Stomach (tissue), 9 donors: ENCODE measurements around the gene CELF1. TPM values are rescaled to one million over a fixed set of nuclear protein-coding genes. Genes with fewer than 3 reads are reported as not detected.

Experiments used
- DNase-seq, 2 donors: peaks; one replicate each; pipeline versions ENCODE4 v3.0.0 to v3.0.0-alpha.2; 2013 to 2019
- H3K27ac ChIP-seq, 5 donors: fragments of 200-600 bp in 4 of 5; sonication (generic) in 4 of 5; one replicate each; pipeline ENCODE4 v1.5.1; 2013 to 2019; ENCODE audit warnings: mild to moderate bottlenecking in 1 of 5, moderate library complexity in 1 of 5
- H3K27me3 ChIP-seq, 3 donors: fragments of 200-600 bp; sonication (generic); one replicate each; pipeline ENCODE4 v1.5.1; 2017 to 2019; ENCODE audit warnings: mixed run types in 1 of 3
- H3K36me3 ChIP-seq, 4 donors: fragments of 200-600 bp; sonication (generic); 1 replicate in 3 of 4; 2 replicates in 1 of 4; pipeline ENCODE4 v1.5.1; 2016 to 2019
- H3K4me1 ChIP-seq, 4 donors: fragments of 200-600 bp; sonication (generic); one replicate each; pipeline ENCODE4 v1.5.1; 2016 to 2019
- H3K4me3 ChIP-seq, 4 donors: fragments of 200-600 bp; sonication (generic) in 3 of 4; one replicate each; pipeline ENCODE4 v1.5.1; 2016 to 2019; ENCODE audit warnings: mild to moderate bottlenecking in 1 of 4
- H3K9me3 ChIP-seq, 4 donors: fragments of 200-600 bp; sonication (generic); one replicate each; pipeline ENCODE4 v1.5.1; 2016 to 2019
- EP300 ChIP-seq: sonication (generic); formaldehyde crosslinking; IDR thresholded peaks from one replicate; pipeline ENCODE4 v1.6.1; 2017; ENCODE audit warnings: antibody characterized with exemption
- POLR2A ChIP-seq, 4 donors: fragments of 450-650 bp; IDR thresholded peaks; one replicate each; pipeline ENCODE4 v1.6.1; 2016; ENCODE audit warnings: antibody characterized with exemption in 4 of 4, control low read depth in 2 of 4, mild to moderate bottlenecking in 1 of 4, moderate library complexity in 1 of 4
- POLR2AphosphoS5 ChIP-seq, 3 donors: sonication (generic); formaldehyde crosslinking; IDR thresholded peaks; one replicate each; pipeline ENCODE4 v1.6.1; 2016; ENCODE audit warnings: antibody characterized with exemption in 3 of 3
- WGBS, 5 donors: extraction: QIAGEN DNeasy Blood & Tissue Kit in 3 of 5; methylation state at CpG; one replicate each; pipeline versions ENCODE4 v1.1.5 to v1.1.7; 2013 to 2018; 5-methylcytosine and 5-hydroxymethylcytosine counted together
- intact Hi-C: fragments of 100-400 bp; cut with DNase I; formaldehyde crosslinking; loops from one replicate; pipeline ENCODE4 v1.15.1; 2023; ENCODE audit warnings: low total_unique reads
- polyA plus RNA-seq, 3 donors: library from polyadenylated mRNA; stranded (reverse); fragments of 200-250 nt; gene quantifications; one replicate each; pipeline ENCODE4 v1.2.3, GENCODE V29; 2013
- total RNA-seq, 5 donors: library from RNA; depleted of rRNA; stranded (reverse); fragments of >200 nt; gene quantifications; one replicate each; pipeline versions ENCODE4 v1.1.0 to v1.2.3, GENCODE V29; 2014 to 2016
- TF ChIP-seq, protein P1 (sequence below), 7 experiments: fragments of 450-650 bp in 4 of 7; fragments of 200-600 bp in 3 of 7; sonication (generic) in 3 of 7; IDR thresholded peaks; one replicate each; pipeline ENCODE4 v1.5.1; 2016 to 2019; ENCODE audit warnings: antibody characterized with exemption in 7 of 7, control low read depth in 2 of 7, mild to moderate bottlenecking in 1 of 7
- donor health status: healthy with polysubstance abuse.
- donor health status: Bipolar disorder and iron deficiency.
- donor health status: healthy.

The CELF1 gene
- total and polyA plus RNA-seq, 8 donors, result 12.7 to 206 (median 54.4) TPM

DNA sequence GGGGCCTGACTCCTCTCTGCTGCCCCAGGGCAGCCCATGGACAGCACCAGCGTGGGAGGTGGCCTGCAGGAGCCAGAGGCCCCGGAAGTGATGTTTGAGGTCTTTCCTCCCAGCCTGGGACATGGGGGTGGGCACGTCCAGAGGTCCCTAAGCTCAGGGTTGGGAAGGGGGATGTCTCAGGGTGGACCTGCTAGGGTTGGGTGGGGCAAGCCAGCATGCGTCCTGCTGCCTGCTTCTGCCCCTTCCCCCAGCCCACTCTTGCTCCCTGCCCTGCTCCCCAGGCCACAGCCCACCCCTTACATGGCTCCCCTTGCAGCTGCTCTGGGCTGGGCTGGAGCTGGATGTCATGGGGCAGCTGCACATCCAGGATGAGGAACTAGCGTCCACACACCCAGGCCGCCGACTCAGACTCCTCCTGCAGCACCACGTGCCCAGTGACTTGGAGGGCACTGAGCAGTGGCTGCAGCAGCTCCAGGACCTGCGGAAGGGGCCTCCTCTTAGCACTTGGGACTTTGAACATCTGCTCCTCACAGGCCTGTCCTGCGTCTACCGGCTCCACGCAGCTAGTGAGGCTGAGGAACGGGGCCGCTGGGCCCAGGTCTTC, 34.9 kb upstream of the CELF1 start:
- H3K4me3 ChIP-seq, result no peak overlapping the region
- H3K4me1 ChIP-seq, result peaks cover 0 to 12% (median 8%) of the 10 kb centered on the region in 4 donors
- TF ChIP-seq POLR2AphosphoS5 (IDR thresholded peaks at IDR 0.05) (no peak), POLR2A (IDR thresholded peaks at IDR 0.05) (no peak)
- TF ChIP-seq, protein P1, sequence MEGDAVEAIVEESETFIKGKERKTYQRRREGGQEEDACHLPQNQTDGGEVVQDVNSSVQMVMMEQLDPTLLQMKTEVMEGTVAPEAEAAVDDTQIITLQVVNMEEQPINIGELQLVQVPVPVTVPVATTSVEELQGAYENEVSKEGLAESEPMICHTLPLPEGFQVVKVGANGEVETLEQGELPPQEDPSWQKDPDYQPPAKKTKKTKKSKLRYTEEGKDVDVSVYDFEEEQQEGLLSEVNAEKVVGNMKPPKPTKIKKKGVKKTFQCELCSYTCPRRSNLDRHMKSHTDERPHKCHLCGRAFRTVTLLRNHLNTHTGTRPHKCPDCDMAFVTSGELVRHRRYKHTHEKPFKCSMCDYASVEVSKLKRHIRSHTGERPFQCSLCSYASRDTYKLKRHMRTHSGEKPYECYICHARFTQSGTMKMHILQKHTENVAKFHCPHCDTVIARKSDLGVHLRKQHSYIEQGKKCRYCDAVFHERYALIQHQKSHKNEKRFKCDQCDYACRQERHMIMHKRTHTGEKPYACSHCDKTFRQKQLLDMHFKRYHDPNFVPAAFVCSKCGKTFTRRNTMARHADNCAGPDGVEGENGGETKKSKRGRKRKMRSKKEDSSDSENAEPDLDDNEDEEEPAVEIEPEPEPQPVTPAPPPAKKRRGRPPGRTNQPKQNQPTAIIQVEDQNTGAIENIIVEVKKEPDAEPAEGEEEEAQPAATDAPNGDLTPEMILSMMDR (IDR thresholded peaks at IDR 0.05), result no peak
- H3K27me3 ChIP-seq, result peaks cover 2 to 41% (median 12%) of the 10 kb centered on the region in 3 donors
- peak overlapping the region in 2 of 5 donors; percentile 0 to 27 for H3K27ac ChIP-seq
- 64 to 84% (median 77%) methylated on average over 6 to 14 of the region's 14 CpGs for WGBS, 5 donors
- peaks cover 23 to 38% (median 30%) of the 10 kb centered on the region in 4 donors for H3K36me3 ChIP-seq
- no peaks in the 10 kb centered on the region for H3K9me3 ChIP-seq
- intact Hi-C loops, result no loop called here
- DNase-seq, result peak in 1 of 2 donors; percentile 43

DNA sequence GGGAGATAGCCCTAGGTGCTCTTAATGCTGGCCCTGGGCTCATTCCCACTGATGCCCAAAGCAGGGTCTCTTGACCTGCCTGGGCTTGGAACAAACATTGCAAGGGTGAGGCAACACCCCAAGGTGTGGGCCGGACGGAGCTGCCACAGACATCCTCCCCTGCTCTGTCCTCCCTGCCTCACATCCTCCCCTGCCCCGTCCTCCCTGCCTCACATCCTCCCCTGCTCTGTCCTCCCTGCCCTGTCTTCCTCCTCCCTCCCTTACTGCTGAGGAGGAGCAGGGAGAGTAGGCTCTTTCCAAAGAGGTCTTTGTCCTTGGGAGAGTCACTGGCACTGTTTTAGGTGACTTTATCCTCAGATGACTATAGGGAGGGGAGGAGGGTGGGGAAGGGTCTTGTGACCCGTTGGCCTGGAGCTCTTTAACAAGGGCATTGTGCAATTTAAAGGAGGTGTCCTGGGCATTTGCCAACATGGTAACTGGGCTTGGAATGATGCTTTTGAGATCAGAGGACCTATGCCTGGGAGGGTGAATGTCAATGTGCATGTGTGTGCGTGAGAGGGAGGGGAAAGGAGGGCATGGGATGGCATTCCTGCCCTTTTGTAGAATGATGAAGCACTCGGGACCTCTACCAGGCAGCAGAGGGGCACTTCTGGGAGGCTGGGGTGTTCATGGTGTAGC, 34.2 kb upstream of the CELF1 start:
- no peak overlapping the region for H3K4me3 ChIP-seq
- H3K27ac ChIP-seq, result peak overlapping the region in 1 of 5 donors; percentile 0

DNA sequence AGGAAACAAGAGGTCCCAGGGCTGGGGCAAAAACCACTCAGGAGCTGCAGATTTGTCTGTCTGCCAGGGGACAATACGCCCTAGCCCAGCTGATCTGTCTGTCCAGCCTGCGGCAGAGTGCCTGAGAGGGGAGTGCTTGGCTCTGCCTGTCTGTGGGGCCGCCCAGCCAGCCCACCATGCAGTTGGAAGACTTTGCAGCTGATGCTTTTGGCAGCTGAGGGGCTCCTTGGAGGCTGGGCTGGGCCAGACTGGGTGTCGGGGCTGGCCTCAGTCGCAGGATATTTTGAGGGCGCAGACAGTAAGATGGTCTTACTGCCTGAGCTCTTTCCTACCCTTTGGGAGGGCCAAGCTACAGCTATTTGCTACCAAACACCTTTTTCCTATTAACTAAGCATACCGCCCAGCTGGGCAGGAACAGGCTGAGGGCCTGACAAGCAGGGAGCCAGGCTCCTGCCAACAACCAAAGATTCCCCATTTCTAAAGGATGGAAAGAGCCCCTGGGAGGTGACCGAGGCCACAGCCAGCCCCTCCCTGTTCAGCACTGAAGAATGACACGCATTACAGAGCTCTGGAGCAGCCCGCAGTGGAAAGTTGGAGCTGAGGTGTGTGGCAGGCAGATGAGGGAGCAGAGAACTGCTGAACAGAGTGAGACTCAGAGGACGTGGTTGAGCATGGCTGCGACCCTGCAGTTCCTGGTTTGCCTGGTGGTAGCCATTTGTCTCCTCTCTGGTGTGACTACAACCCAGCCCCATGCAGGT, 33.3 kb upstream of the CELF1 start, which contains the start of gene FAM180B:
TSS of gene FAM180B (plus strand) at position 581 of the 758 bp plus-strand sequence. CDS start at position 672, 91 bp downstream.
- Histone ChIP-seq H3K4me3 (no peak within 1 kb of the TSS), H3K27ac (peak within 1 kb of the TSS in 1 of 5 donors; percentile 0), H3K36me3 (peaks cover 38 to 54% (median 45%) of the 10 kb centered on the region in 4 donors), H3K4me1 (peaks cover 0 to 18% (median 8%) of the 10 kb centered on the region in 4 donors), H3K27me3 (peaks cover 0 to 26% (median 12%) of the 10 kb centered on the region in 3 donors), H3K9me3 (no peaks in the 10 kb centered on the region)
- intact Hi-C loops, result no loop called here
- TF ChIP-seq POLR2AphosphoS5 (IDR thresholded peaks at IDR 0.05) (no peak), POLR2A (IDR thresholded peaks at IDR 0.05) (no peak), EP300 (no peak)
- TF ChIP-seq, protein P1 (IDR thresholded peaks at IDR 0.05), result no peak
- no peak for DNase-seq
- WGBS, 5 donors, result 71 to 80% (median 75%) methylated on average over 8 to 12 of the region's 12 CpGs

More for the DNA sequence above, 34.2 kb upstream of the CELF1 start:
- Histone ChIP-seq H3K36me3 (peaks cover 29 to 45% (median 36%) of the 10 kb centered on the region in 4 donors), H3K9me3 (no peaks in the 10 kb centered on the region), H3K27me3 (peaks cover 0 to 35% (median 12%) of the 10 kb centered on the region in 3 donors), H3K4me1 (peaks cover 0 to 12% (median 8%) of the 10 kb centered on the region in 4 donors)
- intact Hi-C loops, result no loop called here
- TF ChIP-seq POLR2AphosphoS5 (IDR thresholded peaks at IDR 0.05) (no peak), POLR2A (IDR thresholded peaks at IDR 0.05) (no peak), EP300 (no peak)
- TF ChIP-seq, protein P1 (IDR thresholded peaks at IDR 0.05), result no peak
- WGBS, 5 donors, result 69 to 75% (median 73%) methylated on average over 6 of the region's 6 CpGs
- DNase-seq, result no peak

DNA sequence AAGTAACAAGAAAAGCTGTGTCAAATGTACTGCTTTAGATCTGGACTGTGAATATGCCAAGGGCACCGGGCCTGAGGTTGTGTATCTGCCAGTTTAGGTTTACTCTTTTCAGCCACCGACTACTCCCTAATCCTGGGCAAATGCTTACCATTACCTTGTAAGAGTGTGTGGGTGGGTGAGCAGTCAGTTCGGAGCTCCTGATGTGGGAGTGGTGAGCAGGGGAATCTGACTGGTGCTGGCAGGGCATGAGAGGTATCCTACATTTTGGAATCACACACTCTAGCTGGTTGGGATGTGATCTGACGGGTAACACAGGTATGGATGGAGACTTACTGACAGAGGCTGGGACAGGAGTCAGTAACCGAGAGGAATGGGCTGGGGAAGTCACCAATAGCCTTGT, 30.9 kb upstream of the CELF1 start:
- intact Hi-C loops, result no loop called here
- H3K36me3 ChIP-seq, result peaks cover 41 to 65% (median 55%) of the 10 kb centered on the region in 4 donors
- no peak for DNase-seq
- H3K9me3 ChIP-seq, result no peaks in the 10 kb centered on the region
- H3K27me3 ChIP-seq, result peaks cover 0 to 1% (median 0%) of the 10 kb centered on the region in 3 donors
- 87 to 95% (median 91%) methylated on average over 5 of the region's 5 CpGs for WGBS, 5 donors
- no peak overlapping the region for H3K4me3 ChIP-seq
- TF ChIP-seq POLR2AphosphoS5 (IDR thresholded peaks at IDR 0.05) (no peak), POLR2A (IDR thresholded peaks at IDR 0.05) (no peak), EP300 (no peak)
- TF ChIP-seq, protein P1 (IDR thresholded peaks at IDR 0.05), result no peak
- peaks cover 5 to 20% (median 18%) of the 10 kb centered on the region in 4 donors for H3K4me1 ChIP-seq
- no peak overlapping the region for H3K27ac ChIP-seq
